Cardiac muscle cell (in vitro differentiated cells and primary cell): ENCODE results near the gene ANO10. TPM values are rescaled to one million over a fixed set of nuclear protein-coding genes. Genes with fewer than 3 reads are reported as not detected.
"Not testable (repeated sequence)": the region's sequence is repeated elsewhere in the genome, so short reads cannot be mapped to it uniquely, and the experiment has no call there.

Source experiments
- DNase-seq, 2 donors: peaks; one replicate each; pipeline versions ENCODE4 v3.0.0 to v3.0.0-alpha.2; 2010 to 2017; ENCODE audit warnings: low read depth in 1 of 2, low spot score in 1 of 2
- H3K27ac ChIP-seq: fragments of 200-600 bp; sonication (generic); 2 replicates; pipeline ENCODE4 v1.5.1; 2016
- H3K27me3 ChIP-seq: fragments of 200-600 bp; sonication (generic); 2 replicates; pipeline ENCODE4 v1.6.0; 2016; ENCODE audit warnings: control low read depth
- H3K36me3 ChIP-seq: fragments of 200-600 bp; sonication (generic); 2 replicates; pipeline ENCODE4 v1.5.1; 2016; ENCODE audit warnings: control low read depth
- H3K4me1 ChIP-seq: fragments of 200-600 bp; sonication (generic); 2 replicates; pipeline ENCODE4 v1.8.1; 2017; ENCODE audit warnings: low read depth, mild to moderate bottlenecking, mixed run types
- H3K4me3 ChIP-seq: fragments of 200-600 bp; sonication (generic); 2 replicates; pipeline ENCODE4 v1.5.1; 2016; ENCODE audit warnings: mild to moderate bottlenecking
- H3K9me3 ChIP-seq: fragments of 200-600 bp; sonication (generic); 2 replicates; pipeline ENCODE4 v1.5.1; 2017; ENCODE audit warnings: low read depth, mild to moderate bottlenecking, control low read depth
- polyA plus RNA-seq: library from polyadenylated mRNA; unstranded; fragments of >200 nt; fragmentation: Nextera tagmentation; extraction: Ambion mirVana; gene quantifications from 2 replicates; pipeline ENCODE4 v1.2.1, GENCODE V29; 2016
- total RNA-seq: library from RNA; depleted of rRNA; stranded (reverse); fragments of >200 nt; gene quantifications from 2 replicates; pipeline ENCODE4 v1.2.3, GENCODE V29; 2016
- TF ChIP-seq, protein P1 (sequence below): IDR thresholded peaks from 2 replicates; pipeline ENCODE4 v1.5.1; 2012; ENCODE audit warnings: low read depth, mild to moderate bottlenecking, low read length

ANO10 gene
- total and polyA plus RNA-seq, 2 experiments from 2014 or later = 15.0 to 36.6 TPM

DNA sequence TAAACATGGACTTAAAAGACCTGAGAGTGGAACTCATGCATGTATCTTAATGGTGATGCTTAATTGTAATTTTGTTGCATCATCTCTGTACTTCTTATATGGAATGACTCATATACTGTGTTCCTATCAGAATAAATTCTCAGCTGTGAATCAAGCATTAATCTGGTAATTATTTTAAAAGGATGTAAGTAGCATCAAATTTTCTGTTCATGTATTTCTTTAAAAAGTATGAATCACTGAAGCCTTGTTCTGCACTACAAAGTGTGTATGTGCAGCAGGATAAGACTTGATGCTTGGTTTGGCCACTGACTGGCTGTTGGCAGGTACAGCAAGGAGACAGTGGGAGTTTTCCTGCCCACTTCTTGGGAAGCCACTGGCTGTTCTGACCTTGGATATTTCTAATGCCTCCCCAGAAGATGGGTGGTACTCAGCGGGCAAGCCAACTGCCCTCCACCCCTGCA is 123.9 kb downstream of the ANO10 start:
- H3K27ac ChIP-seq = no peak overlapping the region
- H3K9me3 ChIP-seq = no peaks in the 10 kb centered on the region
- H3K27me3 ChIP-seq = no peaks in the 10 kb centered on the region
- TF ChIP-seq, protein P1, sequence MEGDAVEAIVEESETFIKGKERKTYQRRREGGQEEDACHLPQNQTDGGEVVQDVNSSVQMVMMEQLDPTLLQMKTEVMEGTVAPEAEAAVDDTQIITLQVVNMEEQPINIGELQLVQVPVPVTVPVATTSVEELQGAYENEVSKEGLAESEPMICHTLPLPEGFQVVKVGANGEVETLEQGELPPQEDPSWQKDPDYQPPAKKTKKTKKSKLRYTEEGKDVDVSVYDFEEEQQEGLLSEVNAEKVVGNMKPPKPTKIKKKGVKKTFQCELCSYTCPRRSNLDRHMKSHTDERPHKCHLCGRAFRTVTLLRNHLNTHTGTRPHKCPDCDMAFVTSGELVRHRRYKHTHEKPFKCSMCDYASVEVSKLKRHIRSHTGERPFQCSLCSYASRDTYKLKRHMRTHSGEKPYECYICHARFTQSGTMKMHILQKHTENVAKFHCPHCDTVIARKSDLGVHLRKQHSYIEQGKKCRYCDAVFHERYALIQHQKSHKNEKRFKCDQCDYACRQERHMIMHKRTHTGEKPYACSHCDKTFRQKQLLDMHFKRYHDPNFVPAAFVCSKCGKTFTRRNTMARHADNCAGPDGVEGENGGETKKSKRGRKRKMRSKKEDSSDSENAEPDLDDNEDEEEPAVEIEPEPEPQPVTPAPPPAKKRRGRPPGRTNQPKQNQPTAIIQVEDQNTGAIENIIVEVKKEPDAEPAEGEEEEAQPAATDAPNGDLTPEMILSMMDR = no peak
- DNase-seq = peak in 1 of 2 donors; percentile 50
- no peaks in the 10 kb centered on the region for H3K4me1 ChIP-seq
- H3K4me3 ChIP-seq = no peak overlapping the region
- no peaks in the 10 kb centered on the region for H3K36me3 ChIP-seq

DNA sequence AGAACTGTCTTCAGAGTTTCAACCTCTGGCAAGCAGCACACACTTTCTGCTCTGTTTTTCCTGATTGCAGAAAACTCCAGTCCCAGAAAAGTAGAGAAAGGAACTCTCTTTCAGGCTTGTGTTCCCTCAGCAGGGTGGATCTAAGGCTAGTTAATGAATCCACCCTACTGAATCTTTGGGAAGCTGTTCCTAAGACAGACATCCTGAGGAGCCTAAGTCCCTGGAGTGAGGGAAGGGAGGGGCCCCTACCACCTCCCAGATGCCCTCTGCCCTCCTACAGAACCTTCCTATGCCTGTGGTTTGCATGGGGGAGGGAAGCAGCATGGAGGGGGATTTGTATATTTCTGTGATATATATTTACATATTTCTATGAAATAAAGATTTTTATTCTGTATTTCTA is 124.4 kb downstream of the ANO10 start:
- Histone ChIP-seq H3K9me3 (no peaks in the 10 kb centered on the region), H3K4me3 (no peak overlapping the region), H3K27ac (no peak overlapping the region), H3K4me1 (no peaks in the 10 kb centered on the region), H3K36me3 (no peaks in the 10 kb centered on the region), H3K27me3 (no peaks in the 10 kb centered on the region)
- TF ChIP-seq, protein P1 = no peak
- no peak for DNase-seq

DNA sequence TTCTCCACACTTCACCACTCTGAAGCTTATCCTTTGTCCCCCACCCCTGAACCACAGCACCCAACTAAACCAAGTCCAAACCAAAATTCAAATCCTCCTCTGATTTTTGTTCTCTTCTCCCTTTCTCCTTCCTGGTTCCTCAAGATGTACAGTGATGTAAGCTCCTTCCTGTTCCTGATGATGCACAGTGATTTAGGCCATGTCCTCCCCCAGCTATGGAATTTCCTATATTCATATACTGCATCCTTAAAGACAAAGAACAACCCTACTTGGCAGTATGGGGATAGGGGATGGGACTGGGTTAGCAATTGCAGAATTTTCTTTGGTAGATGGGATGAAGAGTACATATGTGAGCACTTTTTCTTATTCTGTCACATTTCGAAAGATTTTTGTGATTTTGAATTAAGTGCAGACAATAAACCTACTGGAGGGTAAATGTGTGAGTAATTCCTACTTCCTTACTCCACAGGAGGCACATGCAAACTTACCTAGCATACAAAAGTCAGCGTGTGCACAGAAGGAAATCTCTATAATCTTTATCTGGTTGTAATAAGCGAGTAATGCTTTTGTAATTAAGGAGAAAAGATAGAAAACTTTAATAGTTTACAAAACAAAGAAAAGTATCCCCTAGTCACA is 125.0 kb downstream of the ANO10 start:
- H3K4me1 ChIP-seq = no peaks in the 10 kb centered on the region
- no peaks in the 10 kb centered on the region for H3K27me3 ChIP-seq
- H3K27ac ChIP-seq = no peak overlapping the region
- DNase-seq = peak in 1 of 2 donors; percentile 30
- H3K4me3 ChIP-seq = no peak overlapping the region
- H3K9me3 ChIP-seq = no peaks in the 10 kb centered on the region
- TF ChIP-seq, protein P1 = no peak
- H3K36me3 ChIP-seq = no peaks in the 10 kb centered on the region

DNA sequence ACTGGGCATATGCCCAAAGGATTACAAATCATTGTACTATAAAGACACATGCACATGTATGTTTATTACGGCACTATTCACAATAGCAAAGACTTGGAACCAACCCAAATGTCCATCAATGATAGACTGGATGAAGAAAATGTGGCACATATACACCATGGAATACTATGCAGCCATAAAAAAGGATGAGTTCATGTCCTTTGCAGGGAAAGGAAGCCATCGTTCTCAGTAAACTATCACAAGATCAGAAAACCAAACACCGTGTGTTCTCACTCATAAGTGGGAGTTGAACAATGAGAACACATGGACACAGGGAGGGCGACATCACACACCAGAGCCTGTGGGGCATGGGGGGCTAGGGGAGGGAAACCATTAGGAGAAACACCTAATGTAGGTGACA is 128.9 kb downstream of the ANO10 start:
- H3K27me3 ChIP-seq, H3K4me1 ChIP-seq, DNase-seq, H3K27ac ChIP-seq, H3K9me3 ChIP-seq, H3K4me3 ChIP-seq, H3K36me3 ChIP-seq: not testable (repeated sequence)

DNA sequence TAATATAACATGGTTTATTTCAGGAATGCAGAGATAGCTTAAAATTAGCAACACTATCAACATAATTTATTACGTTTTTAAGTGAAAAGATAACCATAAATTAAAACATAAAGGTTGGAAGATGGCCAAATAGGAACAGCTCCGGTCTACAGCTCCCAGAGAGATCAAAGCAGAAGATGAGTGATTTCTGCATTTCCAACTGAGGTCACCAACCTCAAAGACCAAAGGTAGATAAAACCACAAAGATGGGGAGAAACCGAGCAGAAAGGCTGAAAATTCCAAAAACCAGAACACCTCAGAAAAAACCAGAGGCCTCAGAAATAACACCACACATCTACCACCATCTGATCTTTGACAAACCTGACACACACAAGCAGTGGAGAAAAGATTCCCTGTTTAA is 130.0 kb downstream of the ANO10 start:
- not testable (repeated sequence) for DNase-seq, H3K36me3 ChIP-seq, H3K27me3 ChIP-seq, H3K4me1 ChIP-seq, H3K9me3 ChIP-seq, H3K4me3 ChIP-seq, H3K27ac ChIP-seq

DNA sequence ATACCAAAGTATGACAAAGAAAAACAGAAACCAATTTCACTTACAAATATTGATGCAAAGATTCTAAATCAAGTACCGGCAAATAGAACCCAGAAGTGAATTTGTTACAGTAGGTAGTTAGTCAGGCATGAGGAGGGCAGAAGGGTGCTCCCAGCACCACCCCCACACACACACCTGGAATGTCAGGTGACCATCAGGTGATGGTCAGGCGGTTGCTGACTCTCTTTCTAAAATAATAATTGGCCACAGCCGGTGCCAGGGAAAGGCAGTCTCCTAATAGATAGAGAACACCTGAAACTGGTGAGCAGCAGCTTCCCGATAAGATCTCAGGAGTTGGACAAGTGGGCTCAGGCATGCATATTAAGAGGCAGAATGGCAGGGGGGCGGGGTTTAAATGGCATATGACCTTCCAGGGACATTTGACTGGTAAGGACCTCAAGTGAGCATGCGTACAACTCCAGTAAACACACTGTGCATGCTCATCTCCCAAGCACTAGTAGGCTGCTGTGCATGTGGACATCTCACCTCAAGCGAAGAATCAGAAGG is 131.1 kb downstream of the ANO10 start:
- Histone ChIP-seq H3K27ac (no peak overlapping the region), H3K36me3 (no peaks in the 10 kb centered on the region), H3K9me3 (no peaks in the 10 kb centered on the region), H3K4me1 (no peaks in the 10 kb centered on the region), H3K27me3 (no peaks in the 10 kb centered on the region), H3K4me3 (no peak overlapping the region)
- TF ChIP-seq, protein P1 = no peak
- no peak for DNase-seq
